NCI-H1092 treated with DMSO at 0.1 percent for 48 hours (cell line): ENCODE measurements around the gene CFAP92.

Source experiments
- DNase-seq: peaks from one replicate; lab custom pipeline; 2025; lab: John Stamatoyannopoulos, UW

Gene CFAP92

DNA sequence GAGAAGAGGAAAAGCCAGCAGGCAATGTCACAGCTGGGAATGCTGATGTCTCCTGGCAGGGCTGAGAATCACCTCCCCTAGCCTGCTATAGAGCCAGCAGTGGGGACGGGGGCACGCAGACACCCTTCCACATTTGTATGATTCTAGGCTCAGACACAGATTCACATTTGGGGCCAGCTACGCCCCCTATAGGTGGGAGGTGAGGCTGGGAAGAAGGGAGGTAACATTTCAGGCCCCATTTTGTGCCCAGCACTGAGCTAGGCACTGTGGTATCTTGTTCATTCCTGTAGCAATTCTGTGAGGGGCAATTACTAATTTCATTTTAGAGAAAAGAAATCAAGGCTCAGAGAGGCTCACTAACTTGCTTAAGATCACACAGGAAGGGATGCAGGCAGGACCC lies 130.3 kb downstream of the CFAP92 start:
- DNase-seq: no peak

DNA sequence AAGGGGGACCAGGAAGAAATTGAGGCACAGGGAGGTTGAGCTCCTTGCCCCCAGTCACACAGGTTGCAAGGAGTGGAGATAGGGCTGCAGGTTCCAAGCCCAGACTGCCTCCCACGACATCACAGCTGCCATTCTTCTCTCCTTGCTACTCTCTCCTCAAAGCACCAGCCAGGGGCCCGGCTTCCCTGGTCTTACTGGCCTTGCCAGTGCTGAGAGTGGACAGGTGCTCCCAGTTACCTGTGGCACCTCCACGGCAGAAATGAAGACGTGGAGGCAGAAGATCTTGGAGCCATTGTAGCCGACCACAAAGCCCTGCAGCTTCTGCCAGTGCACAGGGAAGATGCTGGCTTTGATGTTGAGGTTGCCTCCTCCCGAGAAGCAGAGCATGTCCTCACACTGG lies 132.4 kb downstream of the CFAP92 start:
- DNase-seq: no peak
